ENCODE measurements around the gene TENM3.

- TF ChIP-seq EZH2 (IDR thresholded peaks at IDR 0.05; ENCODE audit: borderline replicate concordance, low read depth, low read length, severe bottlenecking): no peak
- no peak for TF ChIP-seq CTCF (IDR thresholded peaks at IDR 0.05; ENCODE audit: borderline replicate concordance, extremely low read depth, low read length, poor library complexity, severe bottlenecking)
Observed at GRCh38 chr4:182818926-182819730, 575.9 kb downstream of the TENM3 start.
